RWPE2 (cell line): ENCODE measurements around the gene MINAR1.
A peak's percentile ranks its signal among the peaks of the same experiment; 100 is the strongest.

Experiments
- ATAC-seq: fragments of 200-7000 bp; cut with Tn5 transposase; 3 replicates; pipeline ENCODE4 v1.9.1; 2021; ENCODE audit warnings: low read depth
- DNase-seq: peaks from one replicate; pipeline ENCODE4 v3.0.0-alpha.2; 2020; ENCODE audit warnings: low spot score
- H3K27ac ChIP-seq: fragments of 450-650 bp; 2 replicates; pipeline ENCODE4 v1.5.1; 2017; ENCODE audit warnings: mild to moderate bottlenecking; ENCODE audit not compliant: poor library complexity, severe bottlenecking
- H3K27me3 ChIP-seq: fragments of 250-450 bp; sonication (Bioruptor Pico); 2 replicates; pipeline ENCODE4 v1.5.1; 2021; ENCODE audit warnings: mild to moderate bottlenecking, moderate library complexity; ENCODE audit not compliant: insufficient read depth, poor library complexity, severe bottlenecking
- H3K36me3 ChIP-seq: fragments of 250-450 bp; sonication (Bioruptor Pico); 2 replicates; pipeline ENCODE4 v1.5.1; 2020; ENCODE audit warnings: low read depth, mild to moderate bottlenecking, moderate library complexity
- H3K4me1 ChIP-seq: fragments of 250-450 bp; sonication (Bioruptor Pico); 2 replicates; pipeline ENCODE4 v1.5.1; 2021; ENCODE audit warnings: mild to moderate bottlenecking, moderate library complexity; ENCODE audit not compliant: insufficient read depth, poor library complexity, severe bottlenecking
- H3K4me3 ChIP-seq: fragments of 250-450 bp; sonication (Bioruptor Pico); 2 replicates; pipeline ENCODE4 v1.5.1; 2021; ENCODE audit warnings: mild to moderate bottlenecking, moderate library complexity; ENCODE audit not compliant: severe bottlenecking
- H3K9me3 ChIP-seq: fragments of 250-450 bp; sonication (Bioruptor Pico); 2 replicates; pipeline ENCODE4 v1.5.1; 2021; ENCODE audit warnings: mild to moderate bottlenecking, moderate library complexity; ENCODE audit not compliant: severe bottlenecking
- CTCF ChIP-seq: fragments of 450-650 bp; IDR thresholded peaks from one replicate; pipeline ENCODE4 v1.5.1; 2017; ENCODE audit warnings: mild to moderate bottlenecking, moderate library complexity; ENCODE audit not compliant: poor library complexity, severe bottlenecking

The MINAR1 gene

GRCh38 chr15:79467865-79468586, 35.9 kb downstream of the MINAR1 start:
- ATAC-seq (no peak), DNase-seq (no peak)
- Histone ChIP-seq H3K36me3 (no peaks in the 10 kb centered on the region), H3K4me3 (no peak overlapping the region), H3K4me1 (no peaks in the 10 kb centered on the region), H3K9me3 (no peaks in the 10 kb centered on the region), H3K27me3 (peaks cover 3% of the 10 kb centered on the region), H3K27ac (no peak overlapping the region)
- TF ChIP-seq CTCF, result no peak

- ATAC-seq (no peak), DNase-seq (no peak)
- H3K36me3 ChIP-seq, result no peaks in the 10 kb centered on the region
- no peak overlapping the region for H3K4me3 ChIP-seq
- no peak overlapping the region for H3K27ac ChIP-seq
- H3K4me1 ChIP-seq, result no peaks in the 10 kb centered on the region
- no peak for TF ChIP-seq CTCF
- no peaks in the 10 kb centered on the region for H3K9me3 ChIP-seq
- no peaks in the 10 kb centered on the region for H3K27me3 ChIP-seq
Measured at GRCh38 chr15:79472446-79472845, 40.3 kb downstream of the MINAR1 start.

GRCh38 chr15:79474252-79474651, 42.1 kb downstream of the MINAR1 start:
- Histone ChIP-seq H3K4me3 (no peak overlapping the region), H3K4me1 (no peaks in the 10 kb centered on the region), H3K27ac (no peak overlapping the region), H3K9me3 (no peaks in the 10 kb centered on the region), H3K36me3 (no peaks in the 10 kb centered on the region), H3K27me3 (no peaks in the 10 kb centered on the region)
- no peak for TF ChIP-seq CTCF
- DNase-seq (no peak), ATAC-seq (no peak)

- Histone ChIP-seq H3K27ac (no peak overlapping the region), H3K4me1 (no peaks in the 10 kb centered on the region), H3K4me3 (no peak overlapping the region), H3K9me3 (no peaks in the 10 kb centered on the region), H3K36me3 (no peaks in the 10 kb centered on the region), H3K27me3 (peaks cover 6% of the 10 kb centered on the region)
- DNase-seq, result no peak
- peak; percentile 47; the same call in 2 of the 3 replicates for ATAC-seq
- no peak for TF ChIP-seq CTCF
Measured at GRCh38 chr15:79475306-79475705, 43.2 kb downstream of the MINAR1 start.

GRCh38 chr15:79478108-79478507, 46.0 kb downstream of the MINAR1 start:
- no peak overlapping the region for H3K27ac ChIP-seq
- H3K4me3 ChIP-seq, result no peak overlapping the region
- no peaks in the 10 kb centered on the region for H3K4me1 ChIP-seq
- no peaks in the 10 kb centered on the region for H3K9me3 ChIP-seq
- ATAC-seq (no peak), DNase-seq (no peak)
- H3K27me3 ChIP-seq, result peaks cover 9% of the 10 kb centered on the region
- no peak for TF ChIP-seq CTCF
- no peaks in the 10 kb centered on the region for H3K36me3 ChIP-seq
